ENCODE results near the gene OTOA.

OTOA gene

DNA sequence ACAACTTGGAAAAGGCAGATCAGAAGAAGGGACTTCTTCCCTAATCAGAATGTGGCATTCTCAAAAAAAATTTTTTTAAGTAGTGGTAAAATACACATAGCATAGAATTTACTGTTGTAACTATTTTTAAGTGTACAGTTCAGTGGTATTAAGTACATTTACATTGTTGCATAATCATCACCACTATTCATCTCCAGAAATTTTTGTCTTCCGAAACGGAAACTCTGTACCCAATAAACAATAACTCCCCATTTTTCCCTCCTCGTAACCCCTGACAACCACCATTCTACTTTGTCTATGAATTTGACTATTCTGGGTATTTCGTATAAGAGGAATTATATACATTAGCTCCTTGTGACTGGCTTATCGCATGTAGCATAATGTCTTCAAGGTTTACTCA, 45.5 kb upstream of the OTOA start (continued):
- no peak for TF ChIP-seq ZNF280D (tag by site-specific recombination; IDR thresholded peaks at IDR 0.05)

DNA sequence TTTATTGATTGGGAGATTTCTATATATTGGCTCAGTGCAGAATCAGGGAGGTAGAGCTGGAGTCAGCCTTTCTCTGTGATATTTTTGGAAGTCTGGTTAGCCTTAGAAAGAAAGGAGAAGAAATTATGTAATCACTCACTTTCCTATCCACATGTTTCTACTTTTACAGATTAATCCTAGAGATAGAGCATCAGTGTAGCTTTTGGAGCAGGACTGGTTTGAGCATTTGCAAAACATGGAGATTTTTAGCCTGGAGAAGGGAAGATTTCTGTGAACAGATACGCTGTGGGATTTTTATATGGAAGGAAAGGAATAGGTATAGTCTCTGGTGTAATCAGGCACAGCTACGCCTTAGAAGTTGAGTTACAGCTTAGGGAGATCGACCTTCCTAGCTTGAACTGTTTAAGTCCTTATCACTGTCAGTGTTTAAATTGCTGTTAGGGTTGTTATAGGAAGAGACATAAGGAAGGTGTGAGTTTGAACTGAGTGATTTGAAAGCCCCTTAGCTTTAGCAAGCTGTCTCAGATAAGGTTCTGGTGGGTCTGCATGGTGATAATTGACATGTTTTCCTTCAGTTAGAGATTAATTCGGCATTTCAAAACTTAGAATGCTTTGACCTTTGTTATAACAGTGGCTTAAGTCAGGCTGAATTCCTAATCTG, 43.9 kb upstream of the OTOA start:
- TF ChIP-seq, protein P1, sequence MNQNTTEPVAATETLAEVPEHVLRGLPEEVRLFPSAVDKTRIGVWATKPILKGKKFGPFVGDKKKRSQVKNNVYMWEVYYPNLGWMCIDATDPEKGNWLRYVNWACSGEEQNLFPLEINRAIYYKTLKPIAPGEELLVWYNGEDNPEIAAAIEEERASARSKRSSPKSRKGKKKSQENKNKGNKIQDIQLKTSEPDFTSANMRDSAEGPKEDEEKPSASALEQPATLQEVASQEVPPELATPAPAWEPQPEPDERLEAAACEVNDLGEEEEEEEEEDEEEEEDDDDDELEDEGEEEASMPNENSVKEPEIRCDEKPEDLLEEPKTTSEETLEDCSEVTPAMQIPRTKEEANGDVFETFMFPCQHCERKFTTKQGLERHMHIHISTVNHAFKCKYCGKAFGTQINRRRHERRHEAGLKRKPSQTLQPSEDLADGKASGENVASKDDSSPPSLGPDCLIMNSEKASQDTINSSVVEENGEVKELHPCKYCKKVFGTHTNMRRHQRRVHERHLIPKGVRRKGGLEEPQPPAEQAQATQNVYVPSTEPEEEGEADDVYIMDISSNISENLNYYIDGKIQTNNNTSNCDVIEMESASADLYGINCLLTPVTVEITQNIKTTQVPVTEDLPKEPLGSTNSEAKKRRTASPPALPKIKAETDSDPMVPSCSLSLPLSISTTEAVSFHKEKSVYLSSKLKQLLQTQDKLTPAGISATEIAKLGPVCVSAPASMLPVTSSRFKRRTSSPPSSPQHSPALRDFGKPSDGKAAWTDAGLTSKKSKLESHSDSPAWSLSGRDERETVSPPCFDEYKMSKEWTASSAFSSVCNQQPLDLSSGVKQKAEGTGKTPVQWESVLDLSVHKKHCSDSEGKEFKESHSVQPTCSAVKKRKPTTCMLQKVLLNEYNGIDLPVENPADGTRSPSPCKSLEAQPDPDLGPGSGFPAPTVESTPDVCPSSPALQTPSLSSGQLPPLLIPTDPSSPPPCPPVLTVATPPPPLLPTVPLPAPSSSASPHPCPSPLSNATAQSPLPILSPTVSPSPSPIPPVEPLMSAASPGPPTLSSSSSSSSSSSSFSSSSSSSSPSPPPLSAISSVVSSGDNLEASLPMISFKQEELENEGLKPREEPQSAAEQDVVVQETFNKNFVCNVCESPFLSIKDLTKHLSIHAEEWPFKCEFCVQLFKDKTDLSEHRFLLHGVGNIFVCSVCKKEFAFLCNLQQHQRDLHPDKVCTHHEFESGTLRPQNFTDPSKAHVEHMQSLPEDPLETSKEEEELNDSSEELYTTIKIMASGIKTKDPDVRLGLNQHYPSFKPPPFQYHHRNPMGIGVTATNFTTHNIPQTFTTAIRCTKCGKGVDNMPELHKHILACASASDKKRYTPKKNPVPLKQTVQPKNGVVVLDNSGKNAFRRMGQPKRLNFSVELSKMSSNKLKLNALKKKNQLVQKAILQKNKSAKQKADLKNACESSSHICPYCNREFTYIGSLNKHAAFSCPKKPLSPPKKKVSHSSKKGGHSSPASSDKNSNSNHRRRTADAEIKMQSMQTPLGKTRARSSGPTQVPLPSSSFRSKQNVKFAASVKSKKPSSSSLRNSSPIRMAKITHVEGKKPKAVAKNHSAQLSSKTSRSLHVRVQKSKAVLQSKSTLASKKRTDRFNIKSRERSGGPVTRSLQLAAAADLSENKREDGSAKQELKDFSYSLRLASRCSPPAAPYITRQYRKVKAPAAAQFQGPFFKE (tag by site-specific recombination; IDR thresholded peaks at IDR 0.05; ENCODE audit: borderline replicate concordance): no peak
- TF ChIP-seq YY2 (tag by site-specific recombination; IDR thresholded peaks at IDR 0.05) (no peak), ZBTB7A (tag by site-specific recombination; IDR thresholded peaks at IDR 0.05; ENCODE audit: low read depth) (no peak), ZNF530 (tag by site-specific recombination; IDR thresholded peaks at IDR 0.05; ENCODE audit: low read depth) (no peak), ZNF423 (tag by site-specific recombination; IDR thresholded peaks at IDR 0.05) (no peak), SP3 (tag by site-specific recombination; IDR thresholded peaks at IDR 0.05) (no peak), FEZF1 (tag by site-specific recombination; IDR thresholded peaks at IDR 0.05) (no peak)
- TF ChIP-seq, protein P2, sequence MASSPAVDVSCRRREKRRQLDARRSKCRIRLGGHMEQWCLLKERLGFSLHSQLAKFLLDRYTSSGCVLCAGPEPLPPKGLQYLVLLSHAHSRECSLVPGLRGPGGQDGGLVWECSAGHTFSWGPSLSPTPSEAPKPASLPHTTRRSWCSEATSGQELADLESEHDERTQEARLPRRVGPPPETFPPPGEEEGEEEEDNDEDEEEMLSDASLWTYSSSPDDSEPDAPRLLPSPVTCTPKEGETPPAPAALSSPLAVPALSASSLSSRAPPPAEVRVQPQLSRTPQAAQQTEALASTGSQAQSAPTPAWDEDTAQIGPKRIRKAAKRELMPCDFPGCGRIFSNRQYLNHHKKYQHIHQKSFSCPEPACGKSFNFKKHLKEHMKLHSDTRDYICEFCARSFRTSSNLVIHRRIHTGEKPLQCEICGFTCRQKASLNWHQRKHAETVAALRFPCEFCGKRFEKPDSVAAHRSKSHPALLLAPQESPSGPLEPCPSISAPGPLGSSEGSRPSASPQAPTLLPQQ (tag by site-specific recombination; IDR thresholded peaks at IDR 0.05): no peak
- H3K27ac ChIP-seq (ENCODE audit: extremely low read depth, low read depth, low read length): no peak overlapping the region
- ChIA-PET CTCF (interaction anchor here (0.6 to 0.9 kb wide), 4 partner anchors 23 to 1461 kb away, joined by 3 read pairs; no protein-coding TSS in a partner anchor), POLR2A (no interaction called here)
- no peak overlapping the region for H3K4me3 ChIP-seq (ENCODE audit: low read depth, low read length)
- H3K4me1 ChIP-seq (ENCODE audit: control insufficient read depth, insufficient read depth, low read length): no peaks in the 10 kb centered on the region
- peaks cover 8 to 14% of the 10 kb centered on the region in 2 experiments; a peak in 2 of 3 replicates for H3K36me3 ChIP-seq (ENCODE audit: control insufficient read depth in 2 of 2, insufficient read depth in 1 of 2, low read length in 2 of 2)
- no peaks in the 10 kb centered on the region for H3K9me3 ChIP-seq (ENCODE audit: control insufficient read depth, insufficient read depth, low read depth, low read length)

GRCh38 chr16:21620592-21620991, 43.2 kb upstream of the OTOA start:
- H3K9me3 ChIP-seq (ENCODE audit: control insufficient read depth, insufficient read depth, low read depth, low read length): no peaks in the 10 kb centered on the region
- H3K27ac ChIP-seq (ENCODE audit: extremely low read depth, low read depth, low read length): no peak overlapping the region
- H3K4me1 ChIP-seq (ENCODE audit: control insufficient read depth, insufficient read depth, low read length): no peaks in the 10 kb centered on the region
- no peak overlapping the region for H3K4me3 ChIP-seq (ENCODE audit: low read depth, low read length)
- H3K36me3 ChIP-seq (ENCODE audit: control insufficient read depth in 2 of 2, insufficient read depth in 1 of 2, low read length in 2 of 2): peaks cover 8 to 19% of the 10 kb centered on the region in 2 experiments; a peak in 2 of 3 replicates
- ChIA-PET CTCF (interaction anchor here (0.6 to 0.9 kb wide), 2 partner anchors 22 to 88 kb away, joined by 3 read pairs; no protein-coding TSS in a partner anchor), POLR2A (no interaction called here)
- no peak for TF ChIP-seq ZNF549 (tag by site-specific recombination; IDR thresholded peaks at IDR 0.05)
- TF ChIP-seq ZBTB8A (tag by site-specific recombination; IDR thresholded peaks at IDR 0.05): no peak
- no peak for TF ChIP-seq ZNF544 (tag by site-specific recombination; IDR thresholded peaks at IDR 0.05)
- TF ChIP-seq, protein P3, sequence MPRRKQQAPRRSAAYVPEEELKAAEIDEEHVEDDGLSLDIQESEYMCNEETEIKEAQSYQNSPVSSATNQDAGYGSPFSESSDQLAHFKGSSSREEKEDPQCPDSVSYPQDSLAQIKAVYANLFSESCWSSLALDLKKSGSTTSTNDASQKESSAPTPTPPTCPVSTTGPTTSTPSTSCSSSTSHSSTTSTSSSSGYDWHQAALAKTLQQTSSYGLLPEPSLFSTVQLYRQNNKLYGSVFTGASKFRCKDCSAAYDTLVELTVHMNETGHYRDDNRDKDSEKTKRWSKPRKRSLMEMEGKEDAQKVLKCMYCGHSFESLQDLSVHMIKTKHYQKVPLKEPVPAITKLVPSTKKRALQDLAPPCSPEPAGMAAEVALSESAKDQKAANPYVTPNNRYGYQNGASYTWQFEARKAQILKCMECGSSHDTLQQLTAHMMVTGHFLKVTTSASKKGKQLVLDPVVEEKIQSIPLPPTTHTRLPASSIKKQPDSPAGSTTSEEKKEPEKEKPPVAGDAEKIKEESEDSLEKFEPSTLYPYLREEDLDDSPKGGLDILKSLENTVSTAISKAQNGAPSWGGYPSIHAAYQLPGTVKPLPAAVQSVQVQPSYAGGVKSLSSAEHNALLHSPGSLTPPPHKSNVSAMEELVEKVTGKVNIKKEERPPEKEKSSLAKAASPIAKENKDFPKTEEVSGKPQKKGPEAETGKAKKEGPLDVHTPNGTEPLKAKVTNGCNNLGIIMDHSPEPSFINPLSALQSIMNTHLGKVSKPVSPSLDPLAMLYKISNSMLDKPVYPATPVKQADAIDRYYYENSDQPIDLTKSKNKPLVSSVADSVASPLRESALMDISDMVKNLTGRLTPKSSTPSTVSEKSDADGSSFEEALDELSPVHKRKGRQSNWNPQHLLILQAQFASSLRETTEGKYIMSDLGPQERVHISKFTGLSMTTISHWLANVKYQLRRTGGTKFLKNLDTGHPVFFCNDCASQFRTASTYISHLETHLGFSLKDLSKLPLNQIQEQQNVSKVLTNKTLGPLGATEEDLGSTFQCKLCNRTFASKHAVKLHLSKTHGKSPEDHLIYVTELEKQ (tag by site-specific recombination; IDR thresholded peaks at IDR 0.05; ENCODE audit: borderline replicate concordance): no peak
- no peak for TF ChIP-seq ZNF670 (tag by site-specific recombination; IDR thresholded peaks at IDR 0.05; ENCODE audit: low read depth)
- TF ChIP-seq ZNF571 (tag by site-specific recombination; IDR thresholded peaks at IDR 0.05): no peak
- TF ChIP-seq, protein P4, sequence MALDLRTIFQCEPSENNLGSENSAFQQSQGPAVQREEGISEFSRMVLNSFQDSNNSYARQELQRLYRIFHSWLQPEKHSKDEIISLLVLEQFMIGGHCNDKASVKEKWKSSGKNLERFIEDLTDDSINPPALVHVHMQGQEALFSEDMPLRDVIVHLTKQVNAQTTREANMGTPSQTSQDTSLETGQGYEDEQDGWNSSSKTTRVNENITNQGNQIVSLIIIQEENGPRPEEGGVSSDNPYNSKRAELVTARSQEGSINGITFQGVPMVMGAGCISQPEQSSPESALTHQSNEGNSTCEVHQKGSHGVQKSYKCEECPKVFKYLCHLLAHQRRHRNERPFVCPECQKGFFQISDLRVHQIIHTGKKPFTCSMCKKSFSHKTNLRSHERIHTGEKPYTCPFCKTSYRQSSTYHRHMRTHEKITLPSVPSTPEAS (tag by site-specific recombination; IDR thresholded peaks at IDR 0.05): no peak
